Transverse colon (tissue), 4 donors: ENCODE measurements around the gene GLRA1.

Experiments used
- CTCF ChIP-seq, 5 experiments: fragments of 200-600 bp in 3 of 5; fragments of 450-650 bp in 2 of 5; sonication (generic) in 3 of 5; IDR thresholded peaks; 1 replicate in 2 of 5; 2 replicates in 3 of 5; pipeline ENCODE4 v1.5.1; 2016 to 2017; ENCODE audit warnings: antibody characterized with exemption in 5 of 5, inconsistent platforms in 3 of 5, mild to moderate bottlenecking in 2 of 5, moderate library complexity in 1 of 5
- EP300 ChIP-seq: sonication (generic); formaldehyde crosslinking; IDR thresholded peaks from one replicate; pipeline ENCODE4 v1.6.1; 2017; ENCODE audit warnings: antibody characterized with exemption, low read depth
- POLR2A ChIP-seq: fragments of 450-650 bp; IDR thresholded peaks from one replicate; pipeline ENCODE4 v1.6.1; 2016; ENCODE audit warnings: antibody characterized with exemption, mild to moderate bottlenecking, moderate library complexity
- POLR2AphosphoS5 ChIP-seq, 3 donors: sonication (generic); formaldehyde crosslinking; IDR thresholded peaks; one replicate each; pipeline ENCODE4 v1.6.1; 2016; ENCODE audit warnings: antibody characterized with exemption in 3 of 3

DNA sequence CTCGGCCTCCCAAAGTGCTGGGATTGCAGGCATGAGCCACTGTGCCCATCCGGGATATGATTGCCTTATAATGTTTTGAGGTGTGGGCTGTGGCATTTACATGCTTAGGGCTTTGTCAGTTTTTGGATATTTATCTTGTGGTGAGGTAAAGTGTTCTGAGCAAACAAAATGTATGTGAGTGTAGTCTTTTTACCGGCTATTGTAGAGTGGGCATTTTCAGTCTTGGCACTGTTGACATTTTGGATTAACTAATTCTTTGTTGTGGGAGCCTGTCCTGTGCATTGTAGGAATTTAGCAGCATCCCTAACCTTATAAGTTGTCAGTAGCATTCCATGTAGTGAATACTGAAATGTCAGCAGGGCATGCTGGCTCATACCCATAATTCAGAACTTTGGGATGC is 131.3 kb downstream of the GLRA1 start:
- TF ChIP-seq CTCF (IDR thresholded peaks at IDR 0.05) (no peak), POLR2AphosphoS5 (IDR thresholded peaks at IDR 0.05) (no peak), POLR2A (no peak), EP300 (no peak)
